NT2/D1 (cell line): ENCODE data around the gene CD24.
A peak's percentile ranks its signal among the peaks of the same experiment; 100 is the strongest.
"Not testable (repeated sequence)": the region's sequence is repeated elsewhere in the genome, so short reads cannot be mapped to it uniquely, and the experiment has no call there.

Experiments
- DNase-seq: peaks from one replicate; pipeline ENCODE4 v3.0.0-alpha.2; 2011; ENCODE audit warnings: low read depth, low spot score
- H3K27me3 ChIP-seq: 2 replicates; pipeline ENCODE4 v1.6.0; 2011; ENCODE audit warnings: mild to moderate bottlenecking; ENCODE audit not compliant: insufficient read length, insufficient read depth
- H3K36me3 ChIP-seq: 2 replicates; pipeline ENCODE4 v1.6.1; 2011; ENCODE audit warnings: mild to moderate bottlenecking, low read length, mixed read lengths; ENCODE audit not compliant: insufficient read depth, insufficient read length
- H3K4me1 ChIP-seq: 2 replicates; pipeline ENCODE4 v1.5.1; 2011; ENCODE audit not compliant: insufficient read depth, insufficient read length
- H3K4me3 ChIP-seq: 2 replicates; pipeline ENCODE4 v1.5.1; 2011; ENCODE audit warnings: low read depth; ENCODE audit not compliant: insufficient read length
- H3K9ac ChIP-seq: 2 replicates; pipeline ENCODE4 v1.6.0; 2011; ENCODE audit warnings: low read depth; ENCODE audit not compliant: insufficient read length
- H3K9me3 ChIP-seq: 2 replicates; pipeline ENCODE4 v1.5.1; 2011; ENCODE audit warnings: mild to moderate bottlenecking, low read length; ENCODE audit not compliant: insufficient read depth
- SUZ12 ChIP-seq: IDR thresholded peaks from 2 replicates; pipeline ENCODE4 v1.6.1; 2011; ENCODE audit not compliant: insufficient read length, insufficient read depth; ENCODE audit errors: extremely low read depth
- YY1 ChIP-seq: IDR thresholded peaks from 2 replicates; pipeline ENCODE4 v1.6.1; 2011; ENCODE audit not compliant: insufficient read length, insufficient read depth
- ZNF274 ChIP-seq: IDR thresholded peaks from 2 replicates; pipeline ENCODE4 v1.6.1; 2011; ENCODE audit warnings: mild to moderate bottlenecking, low read depth, low read length

The CD24 gene

GRCh38 chr6:106975738-106976064 is 1.2 kb upstream of the CD24 start:
- no peak for DNase-seq
- H3K4me3 ChIP-seq, result peak overlapping the region; percentile 63
- H3K4me1 ChIP-seq, result no peaks in the 10 kb centered on the region
- TF ChIP-seq YY1 (no peak), SUZ12 (no peak), ZNF274 (no peak)
- no peaks in the 10 kb centered on the region for H3K9me3 ChIP-seq
- H3K9ac ChIP-seq, result peak overlapping the region; percentile 81
- no peaks in the 10 kb centered on the region for H3K27me3 ChIP-seq
- peaks cover 29% of the 10 kb centered on the region for H3K36me3 ChIP-seq

- H3K36me3 ChIP-seq, result peaks cover 30% of the 10 kb centered on the region
- no peaks in the 10 kb centered on the region for H3K4me1 ChIP-seq
- peak overlapping the region; percentile 81 for H3K9ac ChIP-seq
- no peak for DNase-seq
- no peaks in the 10 kb centered on the region for H3K9me3 ChIP-seq
- TF ChIP-seq YY1 (no peak), ZNF274 (no peak), SUZ12 (no peak)
- peak overlapping the region; percentile 63 for H3K4me3 ChIP-seq
- no peaks in the 10 kb centered on the region for H3K27me3 ChIP-seq
These were observed 639 bp upstream of the CD24 start for GRCh38 chr6:106974999-106975737.

- peak overlapping the region; percentile 86 for H3K4me3 ChIP-seq
- no peak for DNase-seq
- no peaks in the 10 kb centered on the region for H3K4me1 ChIP-seq
- H3K27me3 ChIP-seq, result no peaks in the 10 kb centered on the region
- peak overlapping the region; percentile 97 for H3K9ac ChIP-seq
- no peak for TF ChIP-seq YY1
- TF ChIP-seq ZNF274, result no peak
- H3K9me3 ChIP-seq, result no peaks in the 10 kb centered on the region
- peaks cover 35% of the 10 kb centered on the region for H3K36me3 ChIP-seq
These were observed 643 bp downstream of the CD24 start for GRCh38 chr6:106973836-106974335.

- Histone ChIP-seq H3K9me3 (no peaks in the 10 kb centered on the region), H3K36me3 (peaks cover 35% of the 10 kb centered on the region), H3K27me3 (no peaks in the 10 kb centered on the region), H3K4me3 (peak overlapping the region; percentile 86), H3K4me1 (no peaks in the 10 kb centered on the region), H3K9ac (peak overlapping the region; percentile 97)
- no peak for DNase-seq
- TF ChIP-seq YY1 (no peak), SUZ12 (no peak), ZNF274 (no peak)
These were observed 1.3 kb downstream of the CD24 start for GRCh38 chr6:106973018-106973835.

GRCh38 chr6:106972500-106972899 is 2.0 kb downstream of the CD24 start:
- peak overlapping the region; percentile 97 for H3K9ac ChIP-seq
- H3K36me3 ChIP-seq, result peaks cover 35% of the 10 kb centered on the region
- H3K9me3 ChIP-seq, result no peaks in the 10 kb centered on the region
- peak overlapping the region; percentile 86 for H3K4me3 ChIP-seq
- DNase-seq, result no peak
- TF ChIP-seq SUZ12 (no peak), YY1 (no peak), ZNF274 (no peak)
- H3K27me3 ChIP-seq, result no peaks in the 10 kb centered on the region
- no peaks in the 10 kb centered on the region for H3K4me1 ChIP-seq

GRCh38 chr6:106970769-106971168 is 3.8 kb downstream of the CD24 start:
- not testable (repeated sequence) for H3K9me3 ChIP-seq, H3K4me3 ChIP-seq, DNase-seq, H3K4me1 ChIP-seq, H3K27me3 ChIP-seq, H3K9ac ChIP-seq
- H3K36me3 ChIP-seq, result peaks cover 35% of the 10 kb centered on the region

- DNase-seq, result no peak
- no peaks in the 10 kb centered on the region for H3K4me1 ChIP-seq
- H3K36me3 ChIP-seq, result peaks cover 23% of the 10 kb centered on the region
- H3K9me3 ChIP-seq, result no peaks in the 10 kb centered on the region
- no peaks in the 10 kb centered on the region for H3K27me3 ChIP-seq
- H3K9ac ChIP-seq, result no peak overlapping the region
- no peak overlapping the region for H3K4me3 ChIP-seq
- TF ChIP-seq YY1, result no peak
- TF ChIP-seq SUZ12, result no peak
- no peak for TF ChIP-seq ZNF274
These were observed 6.5 kb downstream of the CD24 start for GRCh38 chr6:106967936-106968555.
